Skeletal muscle tissue (tissue), 4 donors: ENCODE measurements around the gene ATL3. TPM values are rescaled to one million over a fixed set of nuclear protein-coding genes. Genes with fewer than 3 reads are reported as not detected.

Source experiments
- H3K27ac ChIP-seq: one replicate; pipeline ENCODE4 v1.7.0; 2013; ENCODE audit warnings: mild to moderate bottlenecking, low read depth, low read length, inconsistent platforms
- H3K27me3 ChIP-seq, 3 donors: one replicate each; pipeline ENCODE4 v1.7.0; 2013; ENCODE audit warnings: low read length in 3 of 3; ENCODE audit not compliant: control insufficient read depth in 3 of 3, insufficient read depth in 3 of 3
- H3K36me3 ChIP-seq, 3 donors: one replicate each; pipeline ENCODE4 v1.7.0; 2013; ENCODE audit warnings: low read length in 3 of 3; ENCODE audit not compliant: control insufficient read depth in 3 of 3, insufficient read depth in 3 of 3
- H3K4me1 ChIP-seq, 3 donors: one replicate each; pipeline ENCODE4 v1.7.0; 2013; ENCODE audit warnings: low read length in 3 of 3, mild to moderate bottlenecking in 3 of 3; ENCODE audit not compliant: control insufficient read depth in 3 of 3, insufficient read depth in 3 of 3
- H3K4me3 ChIP-seq, 3 donors: one replicate each; pipeline ENCODE4 v1.7.0; 2013; ENCODE audit warnings: low read length in 3 of 3
- H3K9ac ChIP-seq, 3 donors: one replicate each; pipeline ENCODE4 v1.7.0; 2013; ENCODE audit warnings: low read length in 3 of 3, mild to moderate bottlenecking in 3 of 3, moderate library complexity in 2 of 3, low read depth in 1 of 3
- H3K9me3 ChIP-seq, 3 donors: one replicate each; pipeline ENCODE4 v1.7.0; 2013; ENCODE audit warnings: low read length in 3 of 3; ENCODE audit not compliant: control insufficient read depth in 3 of 3
- total RNA-seq: library from RNA; depleted of rRNA; stranded (reverse); fragments of >200 nt; gene quantifications from one replicate; pipeline ENCODE4 v1.2.3, GENCODE V29; 2014
- donor health status: Osteomylitis.

ATL3 gene
- total RNA-seq, 1 donor from 2014 or later = 40.2 TPM

- no peaks in the 10 kb centered on the region for H3K9me3 ChIP-seq
- peak overlapping the region; percentile 90 to 97 (median 95) for H3K4me3 ChIP-seq
- no peaks in the 10 kb centered on the region for H3K27me3 ChIP-seq
- H3K27ac ChIP-seq = peak overlapping the region; percentile 89
- H3K4me1 ChIP-seq = peaks cover 17 to 41% (median 20%) of the 10 kb centered on the region in 3 donors
- H3K9ac ChIP-seq = peak overlapping the region; percentile 86 to 94 (median 90)
- H3K36me3 ChIP-seq = no peaks in the 10 kb centered on the region
Measured at GRCh38 chr11:63682066-63683021, 11.2 kb upstream of the ATL3 start.

- H3K27ac ChIP-seq = peak within 1 kb of the TSS; percentile 89
- H3K9ac ChIP-seq = peak within 1 kb of the TSS; percentile 86 to 94 (median 90)
- H3K4me3 ChIP-seq = peak within 1 kb of the TSS; percentile 90 to 97 (median 95)
- H3K4me1 ChIP-seq = peaks cover 17 to 41% (median 18%) of the 10 kb centered on the region in 3 donors
- H3K27me3 ChIP-seq = no peaks in the 10 kb centered on the region
- no peaks in the 10 kb centered on the region for H3K36me3 ChIP-seq
- H3K9me3 ChIP-seq = no peaks in the 10 kb centered on the region
Measured at GRCh38 chr11:63681321-63682065, 10.3 kb upstream of the ATL3 start, which contains the start of gene RTN3. Gene RTN3, plus strand, starts transcription at chr11:63681500. Its CDS starts 137 bp downstream, at chr11:63681637.

GRCh38 chr11:63680834-63681320 is 9.7 kb upstream of the ATL3 start:
- no peaks in the 10 kb centered on the region for H3K27me3 ChIP-seq
- H3K4me3 ChIP-seq = peak overlapping the region; percentile 90 to 97 (median 95)
- H3K9ac ChIP-seq = peak overlapping the region; percentile 86 to 94 (median 90)
- H3K9me3 ChIP-seq = no peaks in the 10 kb centered on the region
- no peaks in the 10 kb centered on the region for H3K36me3 ChIP-seq
- peak overlapping the region; percentile 89 for H3K27ac ChIP-seq
- H3K4me1 ChIP-seq = peaks cover 17 to 40% (median 18%) of the 10 kb centered on the region in 3 donors

DNA sequence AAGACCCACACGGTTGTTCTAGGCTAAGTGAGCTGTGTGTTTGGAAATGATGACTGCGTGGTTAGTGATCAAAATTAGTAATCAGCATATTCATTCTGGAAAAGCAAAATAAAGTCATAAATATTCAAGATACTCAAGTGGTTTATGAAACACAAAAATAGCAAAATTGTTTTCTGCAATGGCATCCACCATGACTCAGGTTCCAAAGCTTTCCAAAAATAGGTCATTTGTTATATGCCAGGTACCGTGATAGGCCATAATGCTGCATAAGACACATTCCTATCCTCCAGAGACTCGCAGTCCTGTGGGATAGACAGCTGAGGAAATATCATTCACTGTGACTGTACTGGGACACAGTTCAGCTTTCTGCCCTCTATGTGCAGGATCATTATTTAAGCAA is 2.4 kb upstream of the ATL3 start:
- Histone ChIP-seq H3K9ac (peak overlapping the region in 1 of 3 donors; percentile 17), H3K9me3 (no peaks in the 10 kb centered on the region), H3K4me1 (peaks cover 9 to 28% (median 19%) of the 10 kb centered on the region in 3 donors), H3K4me3 (no peak overlapping the region), H3K36me3 (no peaks in the 10 kb centered on the region), H3K27ac (peak overlapping the region; percentile 80), H3K27me3 (no peaks in the 10 kb centered on the region)

- Histone ChIP-seq H3K36me3 (no peaks in the 10 kb centered on the region), H3K27me3 (no peaks in the 10 kb centered on the region), H3K9me3 (no peaks in the 10 kb centered on the region), H3K9ac (peak overlapping the region in 1 of 3 donors; percentile 17), H3K27ac (peak overlapping the region; percentile 80), H3K4me3 (no peak overlapping the region), H3K4me1 (peaks cover 11 to 32% (median 21%) of the 10 kb centered on the region in 3 donors)
Measured at GRCh38 chr11:63672936-63673539, 1.9 kb upstream of the ATL3 start.

DNA sequence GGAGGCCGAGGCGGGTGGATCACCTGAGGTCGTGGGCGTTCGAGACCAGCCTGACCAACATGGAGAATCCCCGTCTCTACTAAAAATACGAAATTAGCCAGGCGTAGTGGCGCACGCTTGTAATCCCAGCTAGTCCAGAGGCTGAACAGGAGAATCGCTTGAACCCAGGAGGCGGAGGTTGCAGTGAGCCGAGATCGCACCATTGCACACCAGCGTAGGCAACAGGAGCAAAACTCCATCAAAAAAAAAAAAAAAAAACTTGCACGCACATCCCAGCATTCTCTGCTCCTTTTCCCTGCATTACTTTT is 934 bp upstream of the ATL3 start:
- no peaks in the 10 kb centered on the region for H3K9me3 ChIP-seq
- no peaks in the 10 kb centered on the region for H3K27me3 ChIP-seq
- peak overlapping the region in 2 of 3 donors; percentile 83 to 85 for H3K4me3 ChIP-seq
- H3K4me1 ChIP-seq = peaks cover 20 to 41% (median 29%) of the 10 kb centered on the region in 3 donors
- H3K27ac ChIP-seq = peak overlapping the region; percentile 95
- H3K36me3 ChIP-seq = no peaks in the 10 kb centered on the region
- H3K9ac ChIP-seq = peak overlapping the region in 2 of 3 donors; percentile 81 to 84

DNA sequence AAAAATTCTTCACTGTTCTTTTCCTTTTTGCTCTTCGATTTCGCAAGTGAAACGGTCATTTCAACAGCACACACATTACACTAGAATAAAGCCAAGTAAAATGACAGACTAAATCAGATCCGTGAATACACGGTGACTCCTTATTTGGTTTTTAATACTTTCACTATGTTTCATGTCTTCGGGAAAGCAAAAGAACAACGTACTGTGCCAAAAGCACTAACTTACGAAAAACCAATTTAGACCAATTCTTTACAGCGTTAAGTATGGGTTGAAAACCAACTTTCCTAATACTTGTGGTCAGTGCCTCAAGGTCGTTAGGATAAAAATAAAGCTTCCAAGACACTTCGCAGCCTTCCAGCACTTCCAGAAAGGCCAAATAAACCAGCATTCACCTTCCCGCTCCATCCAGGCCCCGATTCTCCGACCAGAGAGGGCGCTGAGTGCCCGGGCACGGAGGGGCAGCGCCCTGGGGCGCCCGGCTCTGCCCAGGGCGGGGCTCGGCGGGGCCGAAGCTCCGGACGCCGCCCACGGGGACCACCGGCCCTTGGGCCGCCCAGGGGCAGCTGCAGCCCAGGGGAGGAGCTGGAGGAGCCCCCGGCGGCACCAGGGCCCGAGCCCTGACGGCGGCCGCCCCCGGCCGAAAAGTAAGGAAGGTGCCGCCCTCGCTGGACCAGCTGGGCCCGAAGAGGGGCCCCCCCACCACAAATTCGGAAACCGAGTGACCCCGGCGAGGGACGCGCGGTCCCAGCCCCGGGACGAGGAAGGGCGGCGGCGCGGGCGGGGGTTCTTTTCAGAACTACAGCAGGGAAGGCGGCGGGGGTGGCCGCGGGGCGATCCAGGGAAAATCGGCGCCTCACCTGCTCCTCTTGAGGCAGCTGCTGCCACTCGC is 499 bp downstream of the ATL3 start:
- Histone ChIP-seq H3K36me3 (no peaks in the 10 kb centered on the region), H3K27me3 (no peaks in the 10 kb centered on the region), H3K9me3 (no peaks in the 10 kb centered on the region), H3K27ac (peak overlapping the region; percentile 95), H3K9ac (peak overlapping the region; percentile 80 to 84 (median 81)), H3K4me3 (peak overlapping the region; percentile 75 to 85 (median 83)), H3K4me1 (peaks cover 28 to 47% (median 34%) of the 10 kb centered on the region in 3 donors)

- Histone ChIP-seq H3K4me3 (peak overlapping the region; percentile 75 to 85 (median 83)), H3K27ac (peak overlapping the region; percentile 95), H3K9ac (peak overlapping the region; percentile 33 to 84 (median 80)), H3K27me3 (no peaks in the 10 kb centered on the region), H3K36me3 (no peaks in the 10 kb centered on the region), H3K4me1 (peaks cover 28 to 47% (median 34%) of the 10 kb centered on the region in 3 donors), H3K9me3 (no peaks in the 10 kb centered on the region)
Measured at GRCh38 chr11:63670096-63670432, 1.1 kb downstream of the ATL3 start.
